Activated naive CD8-positive, alpha-beta T cell treated with anti-CD3 and anti-CD28 coated beads for 36 hours (primary cell): Measurements from ENCODE around the gene ASB15. TPM values are rescaled to one million over a fixed set of nuclear protein-coding genes. Genes with fewer than 3 reads are reported as not detected.
"Not testable (repeated sequence)": the region's sequence is repeated elsewhere in the genome, so short reads cannot be mapped to it uniquely, and the experiment has no call there.

ENCODE experiments used
- DNase-seq: peaks from one replicate; pipeline ENCODE4 v3.0.0; 2021
- H3K27ac Mint-ChIP-seq: one replicate; pipeline ENCODE4 v1.8.0; 2022; ENCODE audit warnings: mild to moderate bottlenecking, moderate library complexity, mixed read lengths
- H3K27me3 Mint-ChIP-seq: one replicate; pipeline ENCODE4 v1.8.0; 2022; ENCODE audit warnings: mild to moderate bottlenecking, mixed read lengths
- H3K36me3 Mint-ChIP-seq: one replicate; pipeline ENCODE4 v1.8.0; 2021; ENCODE audit warnings: mild to moderate bottlenecking, mixed read lengths
- H3K4me1 Mint-ChIP-seq: one replicate; pipeline ENCODE4 v1.8.0; 2021; ENCODE audit warnings: mixed read lengths
- H3K4me3 Mint-ChIP-seq: one replicate; pipeline ENCODE4 v1.8.0; 2022; ENCODE audit warnings: mild to moderate bottlenecking, moderate library complexity, mixed read lengths
- H3K9me3 Mint-ChIP-seq: one replicate; pipeline ENCODE4 v1.8.0; 2022; ENCODE audit warnings: mixed read lengths
- total RNA-seq, 2 experiments: library from RNA; stranded (reverse); gene quantifications; one replicate each; pipeline ENCODE4 v1.2.3, GENCODE V29; 2021

ASB15 gene
- total RNA-seq, 2 experiments from 2014 or later: not detected

DNA sequence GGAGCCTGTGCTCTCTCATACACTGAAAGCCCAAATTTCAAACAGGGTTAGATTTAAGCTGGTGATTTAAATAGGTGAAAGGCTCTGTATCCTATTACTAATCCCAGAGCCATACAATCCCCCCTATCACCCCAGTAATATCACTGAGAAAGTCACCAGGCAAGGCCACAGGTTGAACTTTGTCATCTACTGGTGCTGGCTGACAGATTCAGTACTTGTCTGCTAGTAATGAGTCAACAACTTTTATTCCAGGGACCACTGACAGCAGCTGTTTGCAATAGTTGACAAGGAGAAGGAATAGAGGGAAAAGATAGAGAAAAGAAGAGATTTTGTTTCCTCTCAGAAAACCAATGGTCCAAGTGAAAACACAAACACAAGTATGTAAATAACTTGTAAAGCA is 10.4 kb downstream of the ASB15 start:
- Mint-ChIP-seq H3K36me3 (no peaks in the 10 kb centered on the region), H3K9me3 (no peaks in the 10 kb centered on the region), H3K27me3 (peaks cover 3% of the 10 kb centered on the region), H3K27ac (no peak overlapping the region), H3K4me3 (no peak overlapping the region), H3K4me1 (no peaks in the 10 kb centered on the region)
- DNase-seq: no peak

GRCh38 chr7:123615344-123615743 is 13.7 kb downstream of the ASB15 start:
- Mint-ChIP-seq H3K36me3 (no peaks in the 10 kb centered on the region), H3K27me3 (peaks cover 15% of the 10 kb centered on the region), H3K4me3 (no peak overlapping the region), H3K27ac (no peak overlapping the region), H3K9me3 (no peaks in the 10 kb centered on the region), H3K4me1 (no peaks in the 10 kb centered on the region)
- no peak for DNase-seq

DNA sequence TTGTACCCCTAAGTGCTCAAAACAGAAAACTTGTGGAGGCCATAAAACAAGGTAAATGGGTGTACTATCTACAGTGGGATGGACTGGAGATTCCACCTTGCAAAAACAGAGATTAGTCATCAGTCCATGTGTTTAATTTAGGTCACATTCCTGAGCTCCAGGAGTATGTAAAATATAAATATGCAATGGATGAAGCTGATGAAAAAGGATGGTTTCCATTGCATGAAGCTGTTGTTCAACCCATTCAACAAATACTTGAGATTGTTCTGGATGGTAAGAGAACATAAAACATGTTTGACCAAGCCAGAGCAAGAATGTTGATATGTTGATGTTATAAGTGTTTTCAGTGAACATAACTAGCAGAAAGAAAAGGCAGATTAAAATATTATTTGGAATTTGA is 14.6 kb downstream of the ASB15 start:
- Mint-ChIP-seq H3K4me3 (no peak overlapping the region), H3K4me1 (no peaks in the 10 kb centered on the region), H3K9me3 (no peaks in the 10 kb centered on the region), H3K36me3 (no peaks in the 10 kb centered on the region), H3K27me3 (peaks cover 15% of the 10 kb centered on the region), H3K27ac (no peak overlapping the region)
- no peak for DNase-seq

GRCh38 chr7:123621707-123622106 is 20.1 kb downstream of the ASB15 start:
- Mint-ChIP-seq H3K27me3 (peaks cover 11% of the 10 kb centered on the region), H3K27ac (no peak overlapping the region), H3K36me3 (no peaks in the 10 kb centered on the region), H3K4me3 (no peak overlapping the region), H3K4me1 (no peaks in the 10 kb centered on the region), H3K9me3 (no peaks in the 10 kb centered on the region)
- no peak for DNase-seq

GRCh38 chr7:123622660-123623386 is 21.2 kb downstream of the ASB15 start:
- Mint-ChIP-seq H3K4me3 (no peak overlapping the region), H3K36me3 (no peaks in the 10 kb centered on the region), H3K4me1 (no peaks in the 10 kb centered on the region), H3K27me3 (peaks cover 7% of the 10 kb centered on the region), H3K9me3 (no peaks in the 10 kb centered on the region), H3K27ac (no peak overlapping the region)
- no peak for DNase-seq

- Mint-ChIP-seq H3K4me3 (no peak overlapping the region), H3K36me3 (no peaks in the 10 kb centered on the region), H3K27ac (no peak overlapping the region), H3K27me3 (peaks cover 5% of the 10 kb centered on the region), H3K9me3 (no peaks in the 10 kb centered on the region), H3K4me1 (no peaks in the 10 kb centered on the region)
- peak; percentile 59 for DNase-seq
Measured at GRCh38 chr7:123624527-123625183, 23.0 kb downstream of the ASB15 start.

DNA sequence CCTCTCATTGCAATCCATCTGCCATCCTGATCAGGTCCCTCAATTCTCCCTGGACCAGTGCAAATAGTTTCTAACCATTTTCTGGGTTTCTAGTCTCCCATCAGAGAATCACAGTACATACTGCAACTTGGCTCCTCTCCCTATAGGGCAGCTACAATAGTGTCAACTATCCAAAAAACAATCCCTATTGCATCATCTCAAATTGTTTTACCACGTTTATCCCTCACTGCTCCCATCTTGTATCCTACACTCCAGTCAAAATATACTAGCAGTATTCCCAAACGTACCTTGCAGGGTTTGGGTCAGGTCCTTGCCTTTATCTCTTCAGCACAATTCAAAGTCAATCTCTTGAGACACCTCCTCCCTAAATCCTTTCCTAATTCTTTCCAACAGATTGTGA is 23.6 kb downstream of the ASB15 start:
- H3K36me3 Mint-ChIP-seq: no peaks in the 10 kb centered on the region
- no peak overlapping the region for H3K27ac Mint-ChIP-seq
- H3K27me3 Mint-ChIP-seq: no peaks in the 10 kb centered on the region
- H3K4me3 Mint-ChIP-seq: no peak overlapping the region
- H3K9me3 Mint-ChIP-seq: no peaks in the 10 kb centered on the region
- H3K4me1 Mint-ChIP-seq: no peaks in the 10 kb centered on the region
- no peak for DNase-seq

DNA sequence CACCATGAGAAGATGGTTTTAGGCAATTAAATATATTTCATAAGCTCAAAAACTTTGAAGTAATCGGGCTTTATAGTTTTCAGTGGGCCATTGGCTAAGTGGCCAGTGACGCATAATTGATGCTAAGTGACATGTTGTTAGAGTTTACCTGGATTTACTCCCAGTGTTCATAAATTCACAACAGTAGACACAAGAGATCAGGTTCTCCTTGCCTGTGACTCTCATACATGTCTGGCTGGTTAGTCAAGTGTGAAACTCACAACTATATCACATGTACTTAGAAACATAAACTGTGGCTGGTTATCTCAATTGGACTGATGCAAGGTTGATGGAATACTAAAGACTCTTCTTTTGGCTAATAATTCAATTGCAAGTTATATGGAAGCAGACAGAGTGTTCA is 26.2 kb downstream of the ASB15 start:
- Mint-ChIP-seq H3K27me3 (peaks cover 4% of the 10 kb centered on the region), H3K27ac (no peak overlapping the region), H3K36me3 (no peaks in the 10 kb centered on the region), H3K9me3 (no peaks in the 10 kb centered on the region), H3K4me1 (no peaks in the 10 kb centered on the region), H3K4me3 (no peak overlapping the region)
- DNase-seq: no peak

DNA sequence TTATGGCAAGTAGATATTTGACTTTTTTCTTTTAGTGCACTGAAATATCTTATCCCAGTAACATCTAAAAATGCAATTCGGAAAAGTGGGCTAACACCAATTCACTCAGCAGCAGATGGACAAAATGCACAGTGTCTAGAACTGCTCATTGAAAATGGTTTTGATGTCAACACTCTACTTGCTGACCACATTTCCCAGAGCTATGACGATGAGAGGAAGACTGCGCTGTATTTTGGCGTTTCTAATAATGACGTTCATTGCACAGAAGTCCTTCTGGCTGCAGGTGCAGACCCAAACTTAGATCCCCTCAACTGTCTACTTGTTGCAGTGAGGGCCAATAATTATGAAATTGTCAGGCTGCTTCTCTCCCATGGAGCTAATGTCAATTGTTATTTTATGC is 27.2 kb downstream of the ASB15 start:
- peaks cover 4% of the 10 kb centered on the region for H3K27me3 Mint-ChIP-seq
- H3K9me3 Mint-ChIP-seq: no peaks in the 10 kb centered on the region
- H3K36me3 Mint-ChIP-seq: no peaks in the 10 kb centered on the region
- H3K4me3 Mint-ChIP-seq: no peak overlapping the region
- H3K4me1 Mint-ChIP-seq: no peaks in the 10 kb centered on the region
- H3K27ac Mint-ChIP-seq: no peak overlapping the region
- no peak for DNase-seq

- H3K36me3 Mint-ChIP-seq: no peaks in the 10 kb centered on the region
- H3K4me1 Mint-ChIP-seq: no peaks in the 10 kb centered on the region
- H3K9me3 Mint-ChIP-seq: no peaks in the 10 kb centered on the region
- DNase-seq: no peak
- no peak overlapping the region for H3K4me3 Mint-ChIP-seq
- peaks cover 4% of the 10 kb centered on the region for H3K27me3 Mint-ChIP-seq
- H3K27ac Mint-ChIP-seq: no peak overlapping the region
Measured at GRCh38 chr7:123629281-123629680, 27.7 kb downstream of the ASB15 start.

GRCh38 chr7:123632808-123633207 is 31.2 kb downstream of the ASB15 start:
- Mint-ChIP-seq H3K27me3 (peaks cover 12% of the 10 kb centered on the region), H3K27ac (no peak overlapping the region), H3K9me3 (no peaks in the 10 kb centered on the region), H3K4me1 (no peaks in the 10 kb centered on the region), H3K4me3 (no peak overlapping the region), H3K36me3 (no peaks in the 10 kb centered on the region)
- DNase-seq: no peak

DNA sequence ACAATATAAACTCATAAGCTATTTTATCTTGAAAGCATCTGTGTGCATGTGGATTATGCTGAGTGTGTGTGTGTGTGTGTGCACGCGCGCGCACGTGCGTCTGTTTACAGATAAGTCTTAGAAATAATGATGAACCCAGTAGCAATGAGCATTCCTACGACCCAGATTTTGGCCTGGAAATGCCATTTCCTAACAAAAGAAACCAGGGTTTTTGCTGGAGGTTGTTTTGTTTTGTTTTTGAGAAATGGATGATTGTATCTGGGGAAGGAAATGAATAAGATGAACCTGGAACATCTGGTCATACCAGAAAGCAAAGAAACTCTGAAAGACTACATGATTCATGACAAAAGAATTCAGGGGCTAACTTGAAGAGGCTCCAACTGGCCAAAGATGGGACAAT is 31.9 kb downstream of the ASB15 start:
- DNase-seq: no peak
- no peak overlapping the region for H3K27ac Mint-ChIP-seq
- no peak overlapping the region for H3K4me3 Mint-ChIP-seq
- H3K9me3 Mint-ChIP-seq: no peaks in the 10 kb centered on the region
- no peaks in the 10 kb centered on the region for H3K36me3 Mint-ChIP-seq
- peaks cover 19% of the 10 kb centered on the region for H3K27me3 Mint-ChIP-seq
- no peaks in the 10 kb centered on the region for H3K4me1 Mint-ChIP-seq

DNA sequence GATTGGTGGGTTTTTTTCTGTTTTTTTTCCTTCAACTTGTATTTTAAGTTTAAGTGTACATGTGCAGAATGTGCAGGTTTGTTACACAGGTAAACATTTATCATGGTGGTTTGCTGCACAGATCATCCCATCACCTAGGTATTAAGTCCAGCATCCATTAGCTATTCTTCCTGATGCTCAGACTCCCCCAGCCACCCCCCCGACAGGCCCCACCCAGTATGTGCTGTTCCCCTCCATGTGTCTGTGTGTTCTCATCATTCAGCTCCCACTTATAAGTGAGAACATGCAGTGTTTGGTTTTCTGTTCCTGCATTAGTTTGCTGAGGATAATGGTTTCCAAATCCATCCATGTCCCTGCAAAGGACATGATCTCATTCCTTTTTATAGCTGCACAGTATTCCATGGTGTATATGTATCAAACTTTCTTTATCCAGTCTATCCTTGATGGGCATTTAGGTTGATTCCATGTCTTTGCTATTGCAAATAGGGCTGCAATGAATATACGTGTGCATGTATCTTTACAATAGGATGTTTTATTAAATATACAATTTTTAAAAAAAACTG is 32.5 kb downstream of the ASB15 start:
- not testable (repeated sequence) for H3K9me3 Mint-ChIP-seq, H3K36me3 Mint-ChIP-seq, DNase-seq, H3K27ac Mint-ChIP-seq, H3K4me1 Mint-ChIP-seq, H3K4me3 Mint-ChIP-seq
- H3K27me3 Mint-ChIP-seq: peaks cover 21% of the 10 kb centered on the region

GRCh38 chr7:123635551-123636359 is 34.1 kb downstream of the ASB15 start:
- no peak for DNase-seq
- Mint-ChIP-seq H3K9me3 (no peaks in the 10 kb centered on the region), H3K27me3 (peaks cover 32% of the 10 kb centered on the region), H3K27ac (no peak overlapping the region), H3K4me1 (no peaks in the 10 kb centered on the region), H3K4me3 (no peak overlapping the region), H3K36me3 (no peaks in the 10 kb centered on the region)

DNA sequence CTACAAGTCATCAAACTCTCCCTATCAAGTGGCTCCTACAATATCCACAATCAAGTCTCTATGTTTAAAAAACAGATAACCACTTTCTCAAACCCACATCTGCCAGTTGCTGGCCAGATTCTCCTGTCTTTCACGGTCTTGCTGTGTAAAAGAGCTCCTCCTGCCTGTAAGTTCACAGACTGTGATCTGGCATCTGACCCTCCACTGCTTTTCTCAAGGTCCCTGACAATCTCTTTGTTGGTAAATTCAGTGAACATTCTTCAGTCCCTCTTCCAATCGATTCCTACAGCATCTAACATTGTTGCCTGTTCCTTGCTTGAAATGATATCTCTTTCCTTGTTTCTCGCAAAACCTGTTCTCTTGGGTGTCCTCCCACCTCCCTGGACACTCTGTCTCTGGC is 35.6 kb downstream of the ASB15 start:
- H3K4me3 Mint-ChIP-seq: no peak overlapping the region
- H3K27ac Mint-ChIP-seq: no peak overlapping the region
- no peak for DNase-seq
- no peaks in the 10 kb centered on the region for H3K9me3 Mint-ChIP-seq
- peaks cover 37% of the 10 kb centered on the region for H3K27me3 Mint-ChIP-seq
- H3K36me3 Mint-ChIP-seq: no peaks in the 10 kb centered on the region
- H3K4me1 Mint-ChIP-seq: no peaks in the 10 kb centered on the region
